Measurements from ENCODE around the gene RAB31.

GRCh38 chr18:9860682-9861081 lies 152.6 kb downstream of the RAB31 start:
- TF ChIP-seq POLR2AphosphoS5 (IDR thresholded peaks at IDR 0.05; ENCODE audit: low read depth, low read length) (no peak), CTCF (IDR thresholded peaks at IDR 0.05) (no peak), SIN3A (IDR thresholded peaks at IDR 0.05; ENCODE audit: borderline replicate concordance, insufficient read depth, low read depth, low read length) (no peak)
- TF ChIP-seq, protein P1, sequence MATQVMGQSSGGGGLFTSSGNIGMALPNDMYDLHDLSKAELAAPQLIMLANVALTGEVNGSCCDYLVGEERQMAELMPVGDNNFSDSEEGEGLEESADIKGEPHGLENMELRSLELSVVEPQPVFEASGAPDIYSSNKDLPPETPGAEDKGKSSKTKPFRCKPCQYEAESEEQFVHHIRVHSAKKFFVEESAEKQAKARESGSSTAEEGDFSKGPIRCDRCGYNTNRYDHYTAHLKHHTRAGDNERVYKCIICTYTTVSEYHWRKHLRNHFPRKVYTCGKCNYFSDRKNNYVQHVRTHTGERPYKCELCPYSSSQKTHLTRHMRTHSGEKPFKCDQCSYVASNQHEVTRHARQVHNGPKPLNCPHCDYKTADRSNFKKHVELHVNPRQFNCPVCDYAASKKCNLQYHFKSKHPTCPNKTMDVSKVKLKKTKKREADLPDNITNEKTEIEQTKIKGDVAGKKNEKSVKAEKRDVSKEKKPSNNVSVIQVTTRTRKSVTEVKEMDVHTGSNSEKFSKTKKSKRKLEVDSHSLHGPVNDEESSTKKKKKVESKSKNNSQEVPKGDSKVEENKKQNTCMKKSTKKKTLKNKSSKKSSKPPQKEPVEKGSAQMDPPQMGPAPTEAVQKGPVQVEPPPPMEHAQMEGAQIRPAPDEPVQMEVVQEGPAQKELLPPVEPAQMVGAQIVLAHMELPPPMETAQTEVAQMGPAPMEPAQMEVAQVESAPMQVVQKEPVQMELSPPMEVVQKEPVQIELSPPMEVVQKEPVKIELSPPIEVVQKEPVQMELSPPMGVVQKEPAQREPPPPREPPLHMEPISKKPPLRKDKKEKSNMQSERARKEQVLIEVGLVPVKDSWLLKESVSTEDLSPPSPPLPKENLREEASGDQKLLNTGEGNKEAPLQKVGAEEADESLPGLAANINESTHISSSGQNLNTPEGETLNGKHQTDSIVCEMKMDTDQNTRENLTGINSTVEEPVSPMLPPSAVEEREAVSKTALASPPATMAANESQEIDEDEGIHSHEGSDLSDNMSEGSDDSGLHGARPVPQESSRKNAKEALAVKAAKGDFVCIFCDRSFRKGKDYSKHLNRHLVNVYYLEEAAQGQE (IDR thresholded peaks at IDR 0.05; ENCODE audit: insufficient read depth in 1 of 2, low read depth in 2 of 2, low read length in 1 of 2), result no peak
